ENCODE data around the gene PTK7. TPM values are rescaled to one million over a fixed set of nuclear protein-coding genes. Genes with fewer than 3 reads are reported as not detected.

Gene PTK7
- total and polyA plus RNA-seq, 2 experiments from 2014 or later, result 46.1 to 147 TPM

DNA sequence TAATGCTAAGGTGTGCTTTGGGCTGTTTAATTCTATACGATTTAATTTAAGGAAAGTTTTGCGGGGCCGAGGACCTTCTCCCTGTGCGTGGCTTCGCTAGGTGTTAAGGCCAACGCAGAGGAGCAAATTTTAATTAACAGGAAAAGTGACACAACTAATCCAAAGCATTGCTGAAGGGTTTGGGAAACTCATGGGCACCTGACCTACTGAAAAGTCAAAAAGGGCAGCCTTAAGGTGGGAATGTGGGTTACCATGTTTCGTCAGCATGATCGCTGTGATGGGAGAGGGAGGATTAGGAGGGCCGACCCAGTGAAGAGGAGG lies 105.5 kb downstream of the PTK7 start:
- Histone ChIP-seq H3K36me3 (ENCODE audit: insufficient read depth) (peaks cover 11% of the 10 kb centered on the region), H3K4me3 (peak overlapping the region; percentile 65), H3K79me2 (replicated peaks; ENCODE audit: insufficient read depth) (no peaks in the 10 kb centered on the region), H3K9me2 (ENCODE audit: insufficient read depth) (no peaks in the 10 kb centered on the region), H3K27me3 (ENCODE audit: insufficient read depth) (no peaks in the 10 kb centered on the region), H3K4me2 (peak overlapping the region; percentile 85), H3K4me1 (ENCODE audit: insufficient read depth) (peaks cover 17% of the 10 kb centered on the region; the same call in 1 of the 2 replicates), H4K20me1 (replicated peaks; ENCODE audit: insufficient read depth) (peaks cover 6% of the 10 kb centered on the region; the same call in 1 of the 2 replicates), H3F3A (replicated peaks; ENCODE audit: low read depth) (0 out of 2 replicates have a peak, but pooled peaks cover 3% of the 10 kb centered on the region), H3K27ac (ENCODE audit: low read depth) (peak overlapping the region; percentile 55), H2AFZ (no peak overlapping the region)
- Mint-ChIP-seq H3K4me1 (peaks cover 20% of the 10 kb centered on the region), H3K4me3 (peak overlapping the region; percentile 87), H3K27ac (peak overlapping the region; percentile 91), H3K9me3 (no peaks in the 10 kb centered on the region), H3K36me3 (ENCODE audit: low read depth) (peaks cover 33% of the 10 kb centered on the region), H3K27me3 (ENCODE audit: insufficient read depth, low read depth, poor library complexity) (peaks cover 21% of the 10 kb centered on the region)
- ATAC-seq, result peak; percentile 72; the same call in 2 of the 3 replicates
- no peak for DNase-seq (ENCODE audit: low spot score)
- no peak for TF ChIP-seq CREB1 (CRISPR knock-in tag; IDR thresholded peaks at IDR 0.05; ENCODE audit: low read depth)
- no peak for TF ChIP-seq EZH2 (IDR thresholded peaks at IDR 0.05; ENCODE audit: low read depth, unreplicated experiment)

- peak; percentile 90; the same call in 1 of the 2 replicates for TF ChIP-seq POLR2AphosphoS5 (IDR thresholded peaks at IDR 0.05; ENCODE audit: low read depth)
- TF ChIP-seq CREB1 (CRISPR knock-in tag; IDR thresholded peaks at IDR 0.05; ENCODE audit: low read depth), result peak; percentile 19; the same call in 1 of the 2 replicates
- TF ChIP-seq EZH2phosphoT487 (IDR thresholded peaks at IDR 0.05; ENCODE audit: unreplicated experiment), result no peak
- TF ChIP-seq, protein P1, sequence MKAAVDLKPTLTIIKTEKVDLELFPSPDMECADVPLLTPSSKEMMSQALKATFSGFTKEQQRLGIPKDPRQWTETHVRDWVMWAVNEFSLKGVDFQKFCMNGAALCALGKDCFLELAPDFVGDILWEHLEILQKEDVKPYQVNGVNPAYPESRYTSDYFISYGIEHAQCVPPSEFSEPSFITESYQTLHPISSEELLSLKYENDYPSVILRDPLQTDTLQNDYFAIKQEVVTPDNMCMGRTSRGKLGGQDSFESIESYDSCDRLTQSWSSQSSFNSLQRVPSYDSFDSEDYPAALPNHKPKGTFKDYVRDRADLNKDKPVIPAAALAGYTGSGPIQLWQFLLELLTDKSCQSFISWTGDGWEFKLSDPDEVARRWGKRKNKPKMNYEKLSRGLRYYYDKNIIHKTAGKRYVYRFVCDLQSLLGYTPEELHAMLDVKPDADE (IDR thresholded peaks at IDR 0.05), result peak; percentile 54; the same call in 1 of the 2 replicates
- no peak for TF ChIP-seq ZNF331 (CRISPR knock-in tag; IDR thresholded peaks at IDR 0.05; ENCODE audit: low read depth)
- no peak for TF ChIP-seq STAT1 (IDR thresholded peaks at IDR 0.05; ENCODE audit: unreplicated experiment)
- TF ChIP-seq EZH2 (IDR thresholded peaks at IDR 0.05; ENCODE audit: low read depth, unreplicated experiment), result no peak
- TF ChIP-seq ZNF462 (CRISPR knock-in tag; IDR thresholded peaks at IDR 0.05), result no peak
- TF ChIP-seq CTCF (conservative IDR thresholded peaks at IDR 0.05; ENCODE audit: low read depth in 2 of 2), result no peak
- peak within 1 kb of the TSS; percentile 91 for H3K27ac Mint-ChIP-seq
Measured at GRCh38 chr6:43181942-43182860, 106.1 kb downstream of the PTK7 start, which contains the start of gene CUL9. TSS of gene CUL9 (plus strand) at chr6:43182196. CDS start at chr6:43184311, 2,115 bp downstream.

More at GRCh38 chr6:43181942-43182860, 106.1 kb downstream of the PTK7 start, which contains the start of gene CUL9:
- Histone ChIP-seq H4K20me1 (replicated peaks; ENCODE audit: insufficient read depth) (peaks cover 6% of the 10 kb centered on the region; the same call in 1 of the 2 replicates), H2AFZ (peak within 1 kb of the TSS; percentile 83), H3K36me3 (ENCODE audit: insufficient read depth) (peaks cover 7% of the 10 kb centered on the region; the same call in 1 of the 2 replicates), H3K9me2 (ENCODE audit: insufficient read depth) (no peaks in the 10 kb centered on the region), H3K27me3 (ENCODE audit: insufficient read depth) (no peaks in the 10 kb centered on the region), H3K4me2 (peak within 1 kb of the TSS; percentile 85), H3K79me2 (replicated peaks; ENCODE audit: insufficient read depth) (no peaks in the 10 kb centered on the region), H3K27ac (ENCODE audit: low read depth) (peak within 1 kb of the TSS; percentile 80), H3K4me1 (ENCODE audit: insufficient read depth) (peaks cover 17% of the 10 kb centered on the region; the same call in 1 of the 2 replicates), H3F3A (replicated peaks; ENCODE audit: low read depth) (0 out of 2 replicates have a peak, but pooled peaks cover 3% of the 10 kb centered on the region), H3K4me3 (peak within 1 kb of the TSS; percentile 65)
- peaks cover 21% of the 10 kb centered on the region for H3K27me3 Mint-ChIP-seq (ENCODE audit: insufficient read depth, low read depth, poor library complexity)
- peaks cover 20% of the 10 kb centered on the region for H3K4me1 Mint-ChIP-seq
- DNase-seq (ENCODE audit: low spot score), result peak; percentile 82
- ATAC-seq, result peak; percentile 86
- no peaks in the 10 kb centered on the region for H3K9me3 Mint-ChIP-seq
- H3K4me3 Mint-ChIP-seq, result peak within 1 kb of the TSS; percentile 87
- peaks cover 27% of the 10 kb centered on the region for H3K36me3 Mint-ChIP-seq (ENCODE audit: low read depth)

All from GM23338 (cell line).